GM10847 (cell line): ENCODE data around the gene EIF2AK3.

Source experiments
- POLR2A ChIP-seq: IDR thresholded peaks from 2 replicates; pipeline ENCODE4 v1.6.1; 2011; ENCODE audit not compliant: insufficient read length; ENCODE audit errors: extremely low read depth

EIF2AK3 gene

DNA sequence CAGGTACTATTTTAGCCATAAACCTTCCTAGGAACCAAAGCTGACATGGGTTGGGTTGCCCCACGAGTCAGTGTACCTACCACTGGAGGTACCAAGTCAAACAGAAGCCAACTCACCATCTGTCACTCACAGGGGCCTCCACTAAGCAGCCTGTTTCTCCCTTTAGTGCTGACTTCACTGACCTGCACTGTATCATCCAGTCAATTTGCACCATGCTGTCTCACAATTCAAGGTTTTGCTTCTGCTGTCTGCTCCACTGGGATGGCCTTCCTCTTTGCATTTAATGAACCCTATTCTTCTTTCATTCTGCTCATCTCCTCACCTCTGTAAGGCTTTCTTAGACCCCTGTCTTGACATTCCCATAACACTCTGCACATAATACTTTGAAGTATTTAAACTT, 47.2 kb downstream of the EIF2AK3 start:
- no peak for TF ChIP-seq POLR2A

DNA sequence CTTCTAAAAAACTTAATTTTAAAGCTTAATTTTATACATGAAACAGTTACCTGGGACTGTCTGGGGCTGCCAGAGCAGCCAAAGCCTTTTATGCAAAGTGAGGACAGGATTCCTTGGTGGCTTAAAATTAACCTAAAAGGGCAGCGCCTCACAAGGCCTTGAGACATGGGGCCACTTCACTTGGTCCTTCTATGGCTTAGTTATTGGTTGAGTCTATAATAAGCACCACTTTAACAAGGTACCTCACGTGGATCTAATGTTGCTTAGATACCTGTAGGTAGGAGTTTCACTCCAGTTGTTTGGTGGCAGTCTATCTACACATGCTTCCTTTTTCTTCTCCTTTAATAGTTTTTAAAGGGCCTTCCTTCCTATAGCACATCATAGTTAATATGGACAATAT, 51.6 kb downstream of the EIF2AK3 start:
- no peak for TF ChIP-seq POLR2A

DNA sequence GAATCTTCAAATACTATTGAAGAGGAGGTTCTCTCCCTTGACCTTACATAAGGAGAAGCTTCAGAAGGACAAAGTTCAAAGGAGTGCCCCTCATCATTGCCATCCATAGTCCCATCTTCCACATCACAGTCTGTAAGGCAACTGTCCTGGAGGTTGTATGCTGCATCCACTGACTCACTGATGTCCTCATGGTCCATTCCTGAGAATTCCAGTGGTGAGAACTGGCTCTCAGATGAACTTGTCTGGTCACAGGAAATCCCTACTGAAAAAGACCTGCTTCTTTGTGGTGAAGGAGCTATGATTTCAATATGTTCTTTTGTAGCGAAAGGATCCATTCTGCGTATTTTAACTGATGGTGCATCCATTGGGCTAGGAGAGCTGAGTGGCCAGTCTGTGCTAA, 52.2 kb downstream of the EIF2AK3 start:
- TF ChIP-seq POLR2A = no peak

DNA sequence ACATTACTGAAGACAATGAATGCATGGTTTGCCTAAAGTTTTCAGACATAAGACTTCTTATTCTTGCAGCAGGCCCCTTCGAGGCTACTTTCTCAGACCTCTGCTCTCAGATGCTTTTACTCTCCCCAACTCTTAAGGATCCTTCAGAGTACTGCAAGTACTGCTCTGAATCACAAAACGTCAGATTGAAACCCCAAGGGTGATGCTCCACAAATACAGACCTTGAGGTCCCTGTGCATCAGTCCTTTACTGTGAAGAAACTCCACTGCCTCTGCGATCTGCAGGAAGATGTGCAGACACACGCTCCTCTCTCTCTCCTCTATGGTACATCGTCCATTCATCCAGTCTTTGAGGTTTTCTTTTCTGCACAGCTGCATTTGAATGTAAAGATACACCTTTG, 52.8 kb downstream of the EIF2AK3 start:
- TF ChIP-seq POLR2A = no peak

DNA sequence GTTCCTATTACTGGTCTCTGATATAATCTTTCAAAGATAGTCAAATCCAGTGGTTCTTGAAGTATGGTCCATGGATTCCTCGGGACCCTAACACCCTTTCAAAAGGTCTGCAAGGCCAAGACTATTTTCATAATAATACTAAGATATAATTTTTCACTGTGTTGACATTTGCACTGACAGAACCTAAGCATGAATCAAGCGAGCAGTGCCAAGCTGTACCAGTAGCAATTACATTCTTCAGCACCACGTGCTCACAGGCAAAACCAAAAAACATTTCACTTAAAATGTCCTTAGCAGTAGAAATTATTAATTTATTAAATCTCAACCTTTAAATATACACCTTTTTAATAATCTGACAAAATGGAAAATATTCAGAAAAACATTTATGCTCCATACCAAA, 59.1 kb downstream of the EIF2AK3 start:
- no peak for TF ChIP-seq POLR2A

DNA sequence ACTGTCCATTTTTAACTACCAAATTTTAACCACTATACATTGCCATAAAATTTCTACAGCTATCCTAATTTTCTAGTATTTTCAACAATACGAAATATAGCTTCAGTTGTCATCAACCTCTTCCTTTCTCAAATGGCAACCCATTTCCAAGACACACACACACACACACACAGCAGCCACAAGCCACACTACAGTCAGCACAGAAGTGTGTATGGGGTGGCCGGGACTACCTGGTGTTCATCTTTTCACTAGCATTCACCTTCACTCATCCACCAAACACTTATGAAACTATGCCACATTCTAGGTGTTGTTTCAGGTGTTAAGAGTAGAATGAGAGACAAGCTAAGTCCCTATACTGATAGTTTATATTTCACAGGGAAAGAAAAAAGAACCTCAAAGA, 62.9 kb downstream of the EIF2AK3 start:
- TF ChIP-seq POLR2A = no peak

DNA sequence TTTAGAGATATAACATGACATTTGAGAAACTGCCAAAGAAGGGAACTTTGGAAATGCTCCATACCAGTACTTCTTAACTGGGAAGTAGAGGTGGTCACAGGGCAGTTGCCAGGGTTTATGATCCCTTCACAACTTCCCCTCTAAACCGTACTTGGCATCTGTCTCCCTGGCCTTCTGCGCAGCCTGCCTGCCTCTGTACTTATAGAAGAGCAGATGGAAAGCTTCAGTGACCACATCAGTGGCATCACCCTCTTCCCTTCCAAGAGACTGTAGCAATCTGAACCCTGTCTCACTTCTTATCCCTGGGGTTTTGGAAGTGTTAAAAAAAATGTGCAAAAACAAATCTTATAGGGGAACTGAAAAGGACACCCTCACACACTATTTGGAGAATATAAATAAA, 64.1 kb downstream of the EIF2AK3 start:
- no peak for TF ChIP-seq POLR2A

DNA sequence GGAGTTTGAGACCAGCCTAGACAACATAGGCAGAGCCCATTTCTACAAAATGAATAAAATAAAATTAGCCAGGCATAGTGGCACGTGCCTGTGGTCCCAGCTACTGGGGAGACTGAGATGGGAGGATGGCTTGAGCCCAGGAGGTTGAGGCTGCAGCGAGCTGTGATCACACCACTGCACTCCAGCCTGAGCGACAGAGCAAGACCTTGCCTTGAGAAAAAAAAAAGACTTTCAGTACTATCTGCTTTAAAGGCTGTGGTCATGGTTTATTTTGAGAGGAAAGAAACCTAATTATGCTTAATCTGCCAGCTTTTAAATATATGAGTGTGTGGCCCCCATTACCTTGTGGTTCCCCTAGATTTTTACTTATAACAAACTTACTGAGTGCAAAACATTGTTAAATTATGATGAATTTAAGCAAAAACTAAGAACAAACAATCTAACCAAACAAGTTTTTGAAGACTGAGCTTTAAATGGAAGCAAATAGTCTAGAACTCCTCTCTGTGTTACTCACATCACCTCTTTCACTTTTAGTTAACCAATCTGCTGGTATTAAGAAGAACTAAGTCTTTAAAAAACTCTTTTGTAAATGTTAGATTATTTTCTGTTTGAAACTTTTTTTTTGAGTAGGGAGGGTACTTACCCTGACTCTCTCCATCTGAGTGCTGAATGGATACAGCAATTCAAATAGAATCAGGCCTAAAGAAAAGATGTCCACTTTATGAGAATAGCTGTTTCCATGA, 65.4 kb downstream of the EIF2AK3 start:
- TF ChIP-seq POLR2A = no peak

DNA sequence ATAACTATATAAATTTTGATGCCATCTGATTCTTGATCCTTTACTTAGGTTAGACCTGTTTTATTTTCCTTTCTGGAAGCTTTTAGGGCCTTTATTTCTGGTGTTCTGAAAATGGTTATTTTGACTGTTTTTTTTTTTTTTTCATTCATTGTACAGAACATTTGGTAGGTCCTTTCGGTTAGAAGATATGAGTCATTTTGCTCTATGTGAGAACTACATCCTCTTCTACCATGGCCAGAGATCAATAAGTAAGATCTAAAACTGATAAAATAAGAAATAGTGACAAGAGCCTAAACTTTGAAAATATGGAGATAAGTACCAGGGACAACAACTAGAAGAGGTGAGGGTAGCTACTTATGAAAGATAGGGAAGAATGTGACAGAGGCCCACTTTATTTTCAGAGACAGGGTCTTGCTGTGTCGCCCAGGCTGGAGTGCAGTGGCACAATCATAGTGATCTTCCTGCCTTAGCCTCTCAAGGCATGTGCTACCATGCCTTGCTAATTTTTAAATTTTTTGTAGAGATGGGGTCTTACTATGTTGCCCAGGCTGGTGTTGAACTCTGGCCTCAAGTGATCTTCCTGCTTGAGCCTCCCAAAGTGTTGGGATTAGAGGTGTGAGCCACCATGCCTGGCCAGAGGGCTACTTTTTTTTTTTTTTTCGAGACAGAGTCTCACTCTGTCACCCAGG, 66.5 kb downstream of the EIF2AK3 start:
- TF ChIP-seq POLR2A = no peak

DNA sequence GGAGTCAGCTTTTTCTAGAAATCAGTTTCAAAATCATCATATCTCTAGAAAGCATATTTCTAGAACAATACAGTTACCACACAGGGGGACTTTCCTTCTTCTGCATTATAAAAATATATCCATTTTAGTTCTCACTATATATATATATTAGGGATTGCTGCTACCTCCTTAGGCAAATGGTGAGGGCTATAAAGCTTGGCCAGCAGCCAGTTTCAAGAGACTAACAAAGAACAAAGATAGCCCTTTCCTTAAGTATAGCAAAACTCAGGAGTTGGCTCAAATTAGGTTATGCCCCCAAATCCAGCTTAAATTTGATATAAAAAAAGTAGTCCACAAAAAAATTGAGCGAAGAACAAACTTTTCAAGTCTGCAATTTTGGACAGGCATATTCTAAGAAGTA, 70.0 kb downstream of the EIF2AK3 start:
- no peak for TF ChIP-seq POLR2A

DNA sequence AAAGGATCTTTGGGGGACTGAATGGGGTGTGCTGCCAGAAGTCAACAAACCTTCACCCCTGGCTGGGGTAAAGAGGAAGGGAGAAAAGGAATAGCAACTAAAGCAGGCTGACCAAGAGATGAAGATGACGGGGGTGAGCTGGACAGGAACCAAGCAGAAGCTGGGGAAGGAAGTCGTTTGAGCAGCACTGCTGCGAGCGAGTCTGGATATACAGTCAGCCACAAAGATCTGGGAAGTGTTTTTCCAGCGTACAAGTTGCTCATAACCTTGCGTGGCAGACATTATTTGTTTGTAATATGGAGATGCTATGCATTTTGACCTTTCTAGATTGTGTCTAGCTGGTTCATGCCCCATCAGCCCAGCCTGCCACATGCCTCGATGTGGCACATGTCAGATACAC, 71.2 kb downstream of the EIF2AK3 start:
- TF ChIP-seq POLR2A = no peak

DNA sequence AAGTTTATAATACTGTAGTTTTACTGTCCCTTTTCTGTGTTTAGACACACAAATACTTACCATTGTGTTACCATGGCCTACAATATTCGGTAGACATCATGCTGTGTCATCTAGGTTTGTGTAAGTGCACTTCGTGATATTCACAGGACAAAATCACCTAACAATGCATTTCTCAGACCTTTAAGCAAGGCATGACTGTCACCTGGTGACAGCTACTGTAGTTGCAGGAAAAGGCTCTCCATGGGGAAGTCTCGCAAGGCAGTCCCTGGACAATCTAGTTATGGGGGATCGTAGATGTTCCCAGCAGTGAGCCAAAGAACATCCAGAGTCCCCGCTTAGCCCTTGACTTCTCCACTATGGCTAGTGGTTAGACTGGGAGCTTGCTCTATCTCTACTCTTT, 73.1 kb downstream of the EIF2AK3 start:
- TF ChIP-seq POLR2A = no peak

DNA sequence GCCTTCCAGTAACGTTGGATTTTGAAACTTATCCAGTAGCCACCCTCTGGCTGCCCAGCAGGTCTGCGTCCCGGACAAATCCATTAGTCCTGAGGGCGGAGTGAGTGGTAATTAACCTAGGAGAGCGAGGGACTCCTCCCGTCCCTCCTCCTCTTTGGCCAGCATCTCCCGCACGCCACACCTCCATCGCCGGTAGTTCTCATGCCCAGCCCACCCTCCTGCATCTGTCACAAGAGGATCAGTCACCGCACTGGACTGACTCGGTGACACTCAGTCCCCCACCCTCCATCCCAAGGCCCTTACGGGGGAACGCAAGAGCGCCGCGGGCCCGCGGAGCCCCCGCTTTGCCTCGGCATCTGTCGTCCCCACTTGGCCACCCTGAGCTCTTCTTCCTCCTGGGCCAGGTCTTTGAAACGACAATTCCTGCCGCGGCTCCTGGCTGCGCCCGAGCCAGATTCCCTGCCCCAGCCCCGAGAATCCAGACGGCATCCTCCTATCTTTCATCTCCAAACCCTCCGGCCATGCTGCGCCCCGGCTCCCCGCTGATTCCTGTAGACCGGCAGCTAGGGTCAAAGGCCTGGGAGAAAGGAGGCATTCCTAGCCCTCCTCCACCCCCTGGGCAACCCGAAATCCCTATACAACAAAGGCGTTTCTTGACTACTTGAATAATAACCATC, 77.5 kb downstream of the EIF2AK3 start:
- no peak for TF ChIP-seq POLR2A

DNA sequence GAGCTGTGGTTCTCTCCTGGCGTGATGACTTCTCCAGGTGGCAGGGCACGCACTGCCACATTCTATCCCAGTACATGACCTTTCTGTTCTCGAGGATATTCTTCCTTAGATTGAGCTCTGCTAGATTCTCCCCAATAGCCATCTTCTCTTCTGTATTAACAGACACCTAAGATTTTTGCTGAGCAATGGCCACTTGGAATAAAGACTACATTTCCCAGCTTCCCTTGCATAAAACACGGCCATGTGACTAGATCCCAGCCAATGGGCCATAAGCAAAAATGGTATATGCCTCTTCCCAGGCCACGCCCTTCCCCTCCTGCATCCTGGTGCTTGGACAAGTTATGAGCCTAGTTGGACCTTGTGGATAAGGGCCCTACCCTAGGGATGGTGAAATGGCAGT, 82.1 kb downstream of the EIF2AK3 start:
- TF ChIP-seq POLR2A = no peak

DNA sequence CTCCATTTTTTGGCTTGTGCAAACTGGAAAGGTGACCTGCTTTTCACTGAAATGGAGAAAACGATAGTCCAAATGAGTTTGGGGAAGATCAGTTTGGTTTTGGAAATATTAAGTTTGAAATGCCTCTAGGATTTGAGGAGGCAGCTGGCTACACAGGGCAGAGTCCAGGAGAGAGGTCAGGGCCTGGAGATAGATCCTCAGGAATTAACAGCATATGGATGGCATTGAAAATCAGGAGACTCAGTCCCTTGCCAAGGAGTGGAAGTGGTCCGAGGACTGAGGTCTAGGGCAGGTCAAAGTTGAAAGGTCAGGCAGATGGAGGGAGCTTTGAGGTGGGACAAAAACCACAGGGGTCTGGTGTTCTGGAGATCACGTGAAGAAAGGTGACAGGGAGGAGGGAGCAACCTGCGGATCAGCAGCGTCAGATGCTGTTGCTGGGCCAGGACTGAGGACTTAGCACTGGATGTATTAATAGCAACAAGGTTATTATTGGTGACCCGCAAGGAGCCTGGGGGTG, 83.7 kb downstream of the EIF2AK3 start:
- TF ChIP-seq POLR2A = no peak

DNA sequence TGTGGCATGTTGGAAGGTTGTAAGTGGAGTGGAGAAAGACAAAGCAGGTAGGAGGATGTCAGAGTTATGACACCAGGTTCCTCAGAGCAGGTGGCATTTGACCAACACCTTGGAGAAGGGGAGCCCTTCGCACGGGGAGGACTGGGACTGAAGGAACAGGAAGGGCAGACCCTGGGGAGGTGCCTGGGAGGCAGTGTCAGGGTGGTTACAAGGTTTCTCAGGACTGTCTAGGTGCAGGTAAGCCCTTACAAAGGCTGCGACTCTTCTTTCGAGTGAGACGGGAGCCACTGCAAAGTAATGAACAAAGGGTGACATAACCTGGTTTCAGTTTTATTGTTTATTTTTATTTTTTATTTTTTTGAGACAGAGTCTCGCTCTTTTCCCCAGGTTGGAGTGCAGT, 84.6 kb downstream of the EIF2AK3 start:
- TF ChIP-seq POLR2A = no peak

DNA sequence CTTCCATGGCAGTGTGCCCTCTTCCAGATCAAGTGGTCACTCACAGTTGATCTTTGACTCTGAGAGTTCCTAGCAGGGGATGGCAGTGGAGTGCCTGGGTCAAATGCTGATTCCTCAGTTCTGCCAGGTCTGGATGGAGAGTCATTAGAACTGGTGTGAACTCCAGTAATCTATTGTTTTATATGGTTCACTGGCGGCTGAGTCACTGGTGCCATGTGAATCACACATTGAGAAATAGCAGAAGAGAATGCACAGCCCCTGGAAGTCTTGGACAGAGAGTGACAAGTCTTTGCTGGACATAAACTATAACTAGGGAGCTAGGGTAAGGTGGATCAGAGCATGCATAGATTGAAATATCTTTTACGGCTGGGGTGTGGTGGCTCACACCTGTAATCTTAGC, 86.9 kb downstream of the EIF2AK3 start:
- no peak for TF ChIP-seq POLR2A

DNA sequence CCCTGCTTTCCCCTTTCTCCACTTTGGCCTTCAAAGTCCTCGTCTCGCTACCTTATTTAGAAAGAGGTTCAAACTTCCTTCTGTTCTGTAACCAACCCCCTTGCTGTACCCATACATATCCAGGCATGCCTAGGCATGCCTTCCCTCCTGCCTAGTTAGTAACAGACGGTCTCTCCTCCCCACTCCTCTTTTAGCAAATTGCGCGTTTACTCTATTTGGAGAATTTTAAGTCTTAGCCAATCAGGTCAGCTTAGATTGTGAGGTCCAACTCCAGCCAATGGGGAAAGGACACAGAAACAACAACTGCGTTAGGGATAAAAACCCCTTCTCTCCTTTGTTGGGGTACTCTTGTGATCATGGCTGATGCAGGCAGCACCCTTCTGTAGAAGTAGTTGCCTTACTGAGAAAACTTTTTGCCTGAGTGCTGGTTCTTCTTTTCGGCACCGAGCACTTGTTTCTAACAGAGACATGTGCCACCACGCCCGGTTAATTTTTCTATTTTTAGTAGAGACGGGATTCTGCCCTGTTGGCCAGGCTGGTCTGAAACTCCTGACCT, 88.8 kb downstream of the EIF2AK3 start:
- TF ChIP-seq POLR2A = no peak
